SK-N-SH treated with all-trans-retinoic acid at 6 μM for 48 hours (cell line): Measurements from ENCODE around the gene USP15.

Source experiments
- CSDC2 ChIP-seq: fragments of 250-450 bp; sonication (Bioruptor Pico); IDR thresholded peaks from 2 replicates; pipeline ENCODE4 v1.5.0; 2020; ENCODE audit warnings: mild to moderate bottlenecking, moderate library complexity
- ISL1 ChIP-seq: fragments of 250-450 bp; sonication (Bioruptor Pico); IDR thresholded peaks from 2 replicates; pipeline ENCODE4 v2.1.2; 2022; ENCODE audit warnings: mild to moderate bottlenecking, moderate library complexity
- PATZ1 ChIP-seq: fragments of 250-450 bp; sonication (Bioruptor Pico); IDR thresholded peaks from 2 replicates; pipeline ENCODE4 v1.8.0; 2020; ENCODE audit warnings: mild to moderate bottlenecking, moderate library complexity, borderline replicate concordance
- POU6F1 ChIP-seq: fragments of 250-450 bp; sonication (Bioruptor Pico); IDR thresholded peaks from 2 replicates; pipeline ENCODE4 v1.8.0; 2021; ENCODE audit warnings: low read depth, mild to moderate bottlenecking, moderate library complexity, borderline replicate concordance
- PPARA ChIP-seq: fragments of 250-450 bp; sonication (Bioruptor Pico); IDR thresholded peaks from 2 replicates; pipeline ENCODE4 v1.5.0; 2020; ENCODE audit warnings: mild to moderate bottlenecking, borderline replicate concordance
- RARB ChIP-seq: fragments of 250-450 bp; sonication (Bioruptor Pico); IDR thresholded peaks from 2 replicates; pipeline ENCODE4 v1.8.0; 2021; ENCODE audit warnings: mild to moderate bottlenecking, moderate library complexity
- TCF4 ChIP-seq: fragments of 250-450 bp; sonication (Bioruptor Pico); IDR thresholded peaks from 2 replicates; pipeline ENCODE4 v1.8.0; 2021; ENCODE audit warnings: mild to moderate bottlenecking, moderate library complexity, borderline replicate concordance

- TF ChIP-seq CSDC2 (CRISPR knock-in tag) = no peak
- peak; percentile 41; the same call in 1 of the 2 replicates for TF ChIP-seq ISL1 (CRISPR knock-in tag)
- no peak for TF ChIP-seq POU6F1 (CRISPR knock-in tag)
- no peak for TF ChIP-seq RARB
- TF ChIP-seq PATZ1 (CRISPR knock-in tag) = no peak
- no peak for TF ChIP-seq PPARA (CRISPR knock-in tag)
- TF ChIP-seq TCF4 (CRISPR knock-in tag) = no peak
Measured at GRCh38 chr12:62351326-62351725, 91.1 kb downstream of the USP15 start.
